Posterior vena cava (tissue), 2 donors: Measurements from ENCODE around the gene TGFBR3. TPM values are rescaled to one million over a fixed set of nuclear protein-coding genes. Genes with fewer than 3 reads are reported as not detected.

Experiments
- DNase-seq: peaks from one replicate; pipeline ENCODE4 v3.0.0-alpha.2; 2020; ENCODE audit warnings: low spot score
- intact Hi-C, 2 donors: fragments of 100-400 bp; cut with DNase I; formaldehyde crosslinking; loops; one replicate each; pipeline versions ENCODE4 v1.14.1 to v1.14.2; 2022 to 2023
- total RNA-seq, 2 donors: library from RNA; stranded (reverse); fragmentation: NEBNext Ultra II Directional; extraction: Animal tissue kit (Norgen Biotek cat#: 25700); gene quantifications; one replicate each; pipeline ENCODE4 v1.2.1, GENCODE V29; 2021
- donor health status: DM: yes; HTN: yes; CAD: no.
- donor health status: DM: yes; HTN: yes; CAD: no.

The TGFBR3 gene
- total RNA-seq, 2 donors from 2014 or later = 86.7 to 106 TPM

GRCh38 chr1:91792489-91793071, 93.4 kb downstream of the TGFBR3 start:
- intact Hi-C loops = no loop called here
- DNase-seq = no peak

- intact Hi-C loops = no loop called here
- DNase-seq = no peak
Observed at GRCh38 chr1:91791691-91792488, 94.1 kb downstream of the TGFBR3 start.

DNA sequence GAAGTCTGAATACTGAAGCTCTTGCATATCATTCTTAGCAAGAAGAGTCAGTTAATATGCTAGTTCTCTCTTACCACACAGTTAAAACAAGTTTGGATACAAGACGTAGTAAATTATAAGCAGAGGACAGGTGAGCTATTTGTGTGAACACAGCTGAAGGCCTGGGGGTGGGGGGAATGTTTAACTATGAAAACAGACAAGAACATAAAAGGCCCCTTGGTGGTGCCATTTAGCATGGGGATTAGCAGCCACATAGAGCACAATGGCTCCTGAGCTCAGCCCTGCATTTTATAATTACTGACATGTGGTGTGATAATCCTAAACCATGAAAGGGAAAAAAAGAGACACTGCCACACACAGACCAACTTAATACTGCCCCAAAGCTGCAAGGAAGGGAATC, 94.8 kb downstream of the TGFBR3 start:
- DNase-seq = no peak
- intact Hi-C loops = no loop called here

DNA sequence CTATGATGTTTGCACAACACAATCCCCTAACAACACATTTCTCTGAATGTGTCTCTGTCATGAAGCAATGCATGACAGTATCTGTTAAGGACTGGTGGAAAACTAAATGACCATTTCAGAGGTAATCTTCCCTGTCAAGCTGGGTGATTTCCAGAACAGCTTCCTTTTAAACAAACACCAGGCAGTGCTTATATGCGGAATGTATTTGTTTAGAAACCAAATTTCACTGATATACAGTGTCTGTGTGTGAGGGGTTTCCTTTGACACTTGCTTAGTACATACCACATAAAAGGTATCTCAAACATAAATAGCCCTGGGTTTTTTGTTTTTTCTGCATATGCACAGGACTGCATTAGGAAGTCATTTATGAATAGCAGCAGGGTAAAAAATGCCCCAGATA, 95.6 kb downstream of the TGFBR3 start:
- no peak for DNase-seq
- intact Hi-C loops = no loop called here

- no peak for DNase-seq
- intact Hi-C loops = no loop called here
Observed at GRCh38 chr1:91789273-91789997, 96.5 kb downstream of the TGFBR3 start.

GRCh38 chr1:91787919-91788318, 98.0 kb downstream of the TGFBR3 start:
- no peak for DNase-seq
- intact Hi-C loops = no loop called here

DNA sequence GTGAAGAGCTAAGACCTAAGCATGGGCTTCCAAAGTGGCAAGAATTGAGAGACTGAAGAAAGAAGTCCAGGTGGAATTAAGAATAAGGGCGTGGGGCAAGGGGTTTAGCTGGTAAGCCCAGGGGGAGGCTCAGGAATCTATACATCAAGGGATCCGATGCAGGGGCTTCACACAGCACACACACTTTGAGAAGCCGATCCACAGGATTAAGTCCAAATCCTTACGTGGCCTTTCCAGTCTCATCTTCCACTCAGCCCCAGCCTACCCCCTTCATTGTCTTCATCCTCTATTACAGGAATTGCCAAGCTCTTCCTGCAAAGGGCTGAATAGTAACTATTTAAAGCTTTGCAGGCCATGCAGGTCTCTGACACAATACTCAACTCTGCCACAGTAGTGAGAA, 101.3 kb downstream of the TGFBR3 start:
- intact Hi-C loops = no loop called here
- DNase-seq = no peak

DNA sequence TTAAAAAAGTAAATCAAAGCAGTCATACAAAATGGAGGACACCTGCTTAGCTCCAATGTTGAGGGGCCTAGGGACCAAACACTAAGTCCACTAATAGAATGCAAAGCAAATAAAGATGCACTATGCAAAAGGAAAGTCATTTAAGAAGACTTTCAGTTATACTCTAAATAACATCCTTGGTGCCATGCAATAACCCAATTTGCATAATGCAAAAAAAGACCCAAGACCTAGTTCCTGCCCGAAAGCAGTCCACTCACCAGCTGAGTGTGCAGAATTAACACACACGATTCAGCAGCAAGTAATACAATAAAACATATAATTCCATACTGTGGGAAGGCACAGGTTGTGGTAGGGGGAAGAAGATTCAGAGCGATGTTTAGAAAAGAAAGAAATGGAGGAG, 101.8 kb downstream of the TGFBR3 start:
- intact Hi-C loops = no loop called here
- no peak for DNase-seq

DNA sequence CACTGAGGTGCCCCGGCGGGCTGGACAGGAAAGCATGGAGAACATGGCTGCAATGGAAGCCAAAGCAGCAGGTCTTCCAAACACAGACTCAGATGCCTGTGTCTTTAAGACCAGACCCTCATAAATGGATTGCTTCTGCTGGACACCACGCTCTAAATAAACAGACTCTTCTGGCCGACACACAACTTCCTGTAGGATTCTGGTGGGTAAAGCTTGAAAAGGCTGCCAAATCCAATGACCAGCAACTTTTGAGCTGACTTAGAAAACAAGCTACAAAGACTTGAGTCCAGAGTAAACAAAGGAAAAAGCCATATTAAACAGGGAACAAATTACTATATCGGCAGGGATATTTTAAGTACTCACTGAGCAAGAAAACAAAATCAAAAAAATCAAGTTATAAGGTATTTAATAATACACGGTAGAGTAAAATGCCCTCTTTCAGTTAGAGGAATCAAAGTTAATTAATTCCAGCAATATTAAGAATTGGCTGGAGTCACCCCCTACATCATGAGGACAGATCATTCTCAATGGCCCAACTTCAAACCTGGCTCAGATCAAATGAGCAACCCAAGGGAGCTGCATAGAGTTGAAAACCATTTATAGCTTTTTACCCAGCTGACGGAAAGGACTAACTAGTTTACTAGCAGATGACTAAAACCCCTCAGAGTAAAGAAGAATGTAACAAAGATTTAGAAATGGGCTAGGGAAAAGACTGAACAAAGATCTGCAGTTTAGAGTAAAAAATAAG, 102.4 kb downstream of the TGFBR3 start:
- intact Hi-C loops = no loop called here
- no peak for DNase-seq

- intact Hi-C loops = no loop called here
- DNase-seq = no peak
Observed at GRCh38 chr1:91781901-91782622, 103.9 kb downstream of the TGFBR3 start.

GRCh38 chr1:91781371-91781825, 104.6 kb downstream of the TGFBR3 start:
- no peak for DNase-seq
- intact Hi-C loops = no loop called here

DNA sequence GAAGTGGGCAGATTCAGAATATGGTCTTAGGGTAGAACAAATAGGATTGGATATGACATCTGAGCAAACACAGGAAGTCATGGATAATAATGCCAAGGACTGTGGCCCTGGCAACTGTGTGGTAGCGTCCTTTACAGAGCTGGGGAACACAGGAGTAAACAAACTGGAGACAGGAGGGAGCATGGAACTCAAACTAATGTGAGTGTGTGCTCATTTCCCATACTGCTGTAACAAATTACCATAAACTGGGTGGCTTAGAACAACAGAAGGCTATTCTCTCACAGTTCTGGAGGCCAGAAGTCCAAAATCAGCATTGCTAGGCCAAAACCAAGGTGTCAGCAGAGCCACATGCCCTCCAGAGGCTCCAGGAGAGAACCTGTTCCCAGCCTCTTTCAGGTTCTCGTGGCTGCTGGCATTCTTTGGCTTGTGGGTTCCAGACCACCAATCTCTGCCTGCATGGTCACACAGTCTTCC, 106.4 kb downstream of the TGFBR3 start:
- intact Hi-C loops = loop anchor here in 1 of 2 donors (1.0 to 10.0 kb wide), 2 partner anchors 129 to 1295 kb away; no protein-coding TSS in a partner anchor
- DNase-seq = no peak

DNA sequence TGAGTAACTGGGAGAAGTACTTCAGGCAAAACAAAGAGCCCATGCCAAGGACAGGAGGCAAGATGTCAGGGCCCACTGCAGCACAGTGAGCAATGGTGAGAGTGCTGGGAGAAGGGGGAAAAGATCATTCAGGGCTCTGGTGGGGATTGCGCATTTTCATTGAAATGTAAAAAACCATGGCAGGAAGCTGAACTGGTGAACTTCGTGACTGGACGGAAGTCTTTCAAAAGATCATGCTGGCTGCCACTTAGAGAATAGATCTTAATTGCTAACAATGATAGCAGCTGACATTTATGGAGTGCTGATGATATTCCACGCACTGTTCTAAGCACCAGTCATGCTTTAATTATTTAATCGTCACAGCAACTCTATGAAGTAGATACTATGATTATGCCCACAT, 107.0 kb downstream of the TGFBR3 start:
- no peak for DNase-seq
- intact Hi-C loops = loop anchor here in 1 of 2 donors (1.0 to 10.0 kb wide), 2 partner anchors 129 to 1294 kb away; no protein-coding TSS in a partner anchor

DNA sequence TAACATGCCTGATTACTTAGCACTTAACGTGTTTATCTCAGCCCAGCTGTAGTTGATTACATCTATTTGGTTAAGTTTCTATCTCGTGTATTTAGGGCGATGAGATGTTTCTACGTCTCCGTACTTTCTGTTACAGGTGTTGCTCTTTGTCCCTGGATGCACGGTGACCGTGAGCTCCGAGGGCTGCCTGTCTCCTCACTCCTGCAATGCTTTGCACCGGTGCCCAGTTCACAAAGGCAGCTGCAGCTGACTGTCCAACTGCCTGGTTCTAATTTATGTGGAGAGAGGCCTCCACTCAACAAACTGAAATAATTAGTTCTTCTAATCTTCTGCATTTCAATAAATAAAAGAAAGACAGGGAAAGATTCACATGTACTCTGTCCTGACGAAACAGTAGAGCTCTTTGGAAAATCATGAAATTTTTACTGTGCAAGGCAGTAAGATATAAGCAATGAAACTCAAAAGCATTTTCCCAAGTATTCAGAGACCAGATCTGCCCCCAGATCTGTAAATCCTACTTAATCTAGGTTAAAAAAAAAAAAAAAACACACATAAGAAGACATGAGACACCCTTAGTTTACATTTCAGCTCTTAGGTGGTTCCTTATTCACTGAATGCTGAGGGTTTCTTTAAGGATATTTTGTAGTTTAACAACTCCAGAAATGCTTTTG, 108.2 kb downstream of the TGFBR3 start:
- no peak for DNase-seq
- intact Hi-C loops = loop anchor here in 1 of 2 donors (10.0 kb wide), 1 partner anchor 1293 kb away; no protein-coding TSS in a partner anchor

- intact Hi-C loops = loop anchor here in 1 of 2 donors (10.0 kb wide), 1 partner anchor 1292 kb away; no protein-coding TSS in a partner anchor
- no peak for DNase-seq
Observed at GRCh38 chr1:91777196-91777595, 108.8 kb downstream of the TGFBR3 start.

GRCh38 chr1:91776068-91776794, 109.7 kb downstream of the TGFBR3 start:
- intact Hi-C loops = loop anchor here in 1 of 2 donors (10.0 kb wide), 1 partner anchor 1291 kb away; no protein-coding TSS in a partner anchor
- DNase-seq = no peak

DNA sequence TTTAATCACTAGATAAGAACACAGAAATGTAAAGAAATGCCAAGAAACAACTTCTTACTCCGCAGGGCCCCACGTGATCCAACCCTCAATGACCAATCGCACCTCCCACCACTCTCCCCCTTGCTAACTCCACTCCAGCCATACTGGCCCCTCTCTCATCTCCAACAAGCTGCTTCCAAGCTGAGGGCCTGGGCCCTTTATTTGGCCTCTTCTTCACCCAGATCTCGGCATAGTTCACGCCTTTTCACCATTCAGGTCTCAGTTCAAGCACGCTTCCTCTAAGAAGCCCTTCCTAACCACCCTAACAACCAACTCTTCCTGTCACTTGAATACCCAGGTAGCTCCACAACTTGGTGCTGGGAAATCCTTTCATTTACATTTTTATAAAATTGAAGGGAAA, 110.7 kb downstream of the TGFBR3 start:
- intact Hi-C loops = loop anchor here in 1 of 2 donors (10.0 kb wide), 1 partner anchor 1290 kb away; no protein-coding TSS in a partner anchor
- no peak for DNase-seq
